ENCODE results near the gene ACYP2.

ACYP2 gene

DNA sequence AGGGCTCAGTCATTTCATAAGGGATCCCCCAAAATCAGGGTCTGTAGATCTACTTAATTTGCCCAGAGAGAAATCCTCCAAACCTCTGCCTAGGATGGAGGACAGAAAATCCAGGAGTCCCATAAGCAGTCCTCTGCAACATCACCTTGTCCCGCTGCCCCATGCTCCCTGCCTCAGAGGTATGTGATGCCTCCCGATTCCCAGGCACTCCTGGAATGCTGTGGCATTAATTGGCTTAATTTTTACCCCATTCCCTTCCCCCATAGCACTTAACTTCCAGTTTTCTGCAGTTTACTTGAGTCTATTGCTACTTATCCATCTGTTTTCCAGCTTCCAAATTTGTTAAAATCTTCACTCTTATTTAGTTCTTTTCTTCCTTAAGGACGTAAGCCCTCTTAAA, 232.2 kb downstream of the ACYP2 start:
- TF ChIP-seq TAF1 (IDR thresholded peaks at IDR 0.05; ENCODE audit: borderline replicate concordance, insufficient read depth, low read length) (no peak), SIN3A (IDR thresholded peaks at IDR 0.05; ENCODE audit: borderline replicate concordance, insufficient read depth, low read length) (no peak), FOXP2 (optimal IDR thresholded peaks at IDR 0.05; ENCODE audit: borderline replicate concordance, extremely low read depth, extremely low read length, insufficient read depth) (no peak), POLR2AphosphoS5 (IDR thresholded peaks at IDR 0.05; ENCODE audit: low read depth, low read length) (no peak)
- TF ChIP-seq, protein P1, sequence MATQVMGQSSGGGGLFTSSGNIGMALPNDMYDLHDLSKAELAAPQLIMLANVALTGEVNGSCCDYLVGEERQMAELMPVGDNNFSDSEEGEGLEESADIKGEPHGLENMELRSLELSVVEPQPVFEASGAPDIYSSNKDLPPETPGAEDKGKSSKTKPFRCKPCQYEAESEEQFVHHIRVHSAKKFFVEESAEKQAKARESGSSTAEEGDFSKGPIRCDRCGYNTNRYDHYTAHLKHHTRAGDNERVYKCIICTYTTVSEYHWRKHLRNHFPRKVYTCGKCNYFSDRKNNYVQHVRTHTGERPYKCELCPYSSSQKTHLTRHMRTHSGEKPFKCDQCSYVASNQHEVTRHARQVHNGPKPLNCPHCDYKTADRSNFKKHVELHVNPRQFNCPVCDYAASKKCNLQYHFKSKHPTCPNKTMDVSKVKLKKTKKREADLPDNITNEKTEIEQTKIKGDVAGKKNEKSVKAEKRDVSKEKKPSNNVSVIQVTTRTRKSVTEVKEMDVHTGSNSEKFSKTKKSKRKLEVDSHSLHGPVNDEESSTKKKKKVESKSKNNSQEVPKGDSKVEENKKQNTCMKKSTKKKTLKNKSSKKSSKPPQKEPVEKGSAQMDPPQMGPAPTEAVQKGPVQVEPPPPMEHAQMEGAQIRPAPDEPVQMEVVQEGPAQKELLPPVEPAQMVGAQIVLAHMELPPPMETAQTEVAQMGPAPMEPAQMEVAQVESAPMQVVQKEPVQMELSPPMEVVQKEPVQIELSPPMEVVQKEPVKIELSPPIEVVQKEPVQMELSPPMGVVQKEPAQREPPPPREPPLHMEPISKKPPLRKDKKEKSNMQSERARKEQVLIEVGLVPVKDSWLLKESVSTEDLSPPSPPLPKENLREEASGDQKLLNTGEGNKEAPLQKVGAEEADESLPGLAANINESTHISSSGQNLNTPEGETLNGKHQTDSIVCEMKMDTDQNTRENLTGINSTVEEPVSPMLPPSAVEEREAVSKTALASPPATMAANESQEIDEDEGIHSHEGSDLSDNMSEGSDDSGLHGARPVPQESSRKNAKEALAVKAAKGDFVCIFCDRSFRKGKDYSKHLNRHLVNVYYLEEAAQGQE (IDR thresholded peaks at IDR 0.05; ENCODE audit: insufficient read depth in 1 of 2, low read depth in 2 of 2, low read length in 2 of 2) = no peak

DNA sequence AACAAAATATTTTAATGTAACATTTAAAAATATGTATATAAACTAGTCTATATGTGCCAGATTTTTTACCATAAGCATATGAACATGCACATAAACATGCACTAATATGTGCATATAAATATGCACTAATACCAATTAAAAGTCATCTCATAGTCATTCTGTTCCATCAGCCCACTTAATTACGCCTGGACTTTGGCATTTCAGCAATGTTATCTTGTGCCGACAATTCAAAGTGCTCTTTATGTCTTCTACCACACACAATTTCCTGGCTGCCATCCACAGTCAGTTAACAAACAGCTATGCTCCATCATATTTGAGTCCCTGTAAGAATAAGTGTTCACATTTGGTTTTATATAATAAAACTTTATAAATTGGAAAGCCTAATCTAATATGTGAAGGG, 233.2 kb downstream of the ACYP2 start:
- no peak for TF ChIP-seq SIN3A (IDR thresholded peaks at IDR 0.05; ENCODE audit: borderline replicate concordance, insufficient read depth, low read length)

DNA sequence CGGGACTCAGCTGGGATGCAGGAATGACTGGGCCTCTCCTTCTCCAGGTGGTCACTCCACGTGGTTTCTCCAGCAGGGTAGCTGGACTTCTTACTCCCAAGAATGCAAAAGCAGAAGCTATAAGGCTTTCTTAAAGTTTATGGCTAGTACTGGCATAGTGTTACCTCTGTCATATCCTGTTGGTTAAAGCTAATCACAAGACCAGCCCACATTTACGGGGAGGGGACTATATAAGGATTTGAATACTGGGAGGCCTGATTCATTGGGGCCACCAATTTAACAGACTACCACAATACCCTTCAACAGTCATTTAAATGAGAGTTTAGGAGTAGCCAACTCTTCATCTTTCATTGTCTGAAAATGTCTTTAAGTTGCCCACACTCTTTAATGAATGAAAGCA, 235.0 kb downstream of the ACYP2 start:
- no peak for TF ChIP-seq FOXP2 (optimal IDR thresholded peaks at IDR 0.05; ENCODE audit: borderline replicate concordance, extremely low read depth, extremely low read length, insufficient read depth)
- TF ChIP-seq, protein P1 (IDR thresholded peaks at IDR 0.05; ENCODE audit: insufficient read depth in 1 of 2, low read depth in 2 of 2, low read length in 2 of 2) = no peak
- TF ChIP-seq TAF1 (IDR thresholded peaks at IDR 0.05; ENCODE audit: borderline replicate concordance, insufficient read depth, low read length) = no peak
- TF ChIP-seq POLR2AphosphoS5 (IDR thresholded peaks at IDR 0.05; ENCODE audit: low read depth, low read length) = no peak
- TF ChIP-seq SIN3A (IDR thresholded peaks at IDR 0.05; ENCODE audit: borderline replicate concordance, insufficient read depth, low read length) = no peak

DNA sequence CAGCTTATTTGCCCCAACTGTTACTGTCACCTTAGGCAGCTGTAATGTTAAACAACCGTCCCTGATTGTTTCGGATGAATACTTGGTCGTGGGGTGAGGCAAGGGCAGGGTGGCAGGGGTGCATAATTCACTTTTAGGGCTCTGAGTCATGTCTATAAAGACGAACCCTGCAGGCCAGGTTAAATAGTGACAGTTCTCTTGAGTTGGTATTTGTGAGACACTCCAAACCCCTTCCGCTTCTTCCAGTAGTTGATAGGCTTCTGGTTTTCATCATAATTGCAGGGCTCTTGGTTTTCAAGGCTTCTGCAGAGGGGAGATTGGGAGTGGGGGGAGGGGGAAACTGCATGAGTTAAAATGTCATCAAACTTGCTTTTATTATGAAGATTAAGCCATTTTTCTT, 237.8 kb downstream of the ACYP2 start:
- TF ChIP-seq FOXP2 (optimal IDR thresholded peaks at IDR 0.05; ENCODE audit: borderline replicate concordance, extremely low read depth, extremely low read length, insufficient read depth) (no peak), TAF1 (IDR thresholded peaks at IDR 0.05; ENCODE audit: borderline replicate concordance, insufficient read depth, low read length) (no peak), SIN3A (IDR thresholded peaks at IDR 0.05; ENCODE audit: borderline replicate concordance, insufficient read depth, low read length) (no peak), POLR2AphosphoS5 (IDR thresholded peaks at IDR 0.05; ENCODE audit: low read depth, low read length) (no peak)
- TF ChIP-seq, protein P1 (IDR thresholded peaks at IDR 0.05; ENCODE audit: insufficient read depth in 1 of 2, low read depth in 2 of 2, low read length in 2 of 2) = no peak

Data from PFSK-1 (cell line).